ENCODE measurements around the gene PARD3B.
"Not testable (repeated sequence)": the region's sequence is repeated elsewhere in the genome, so short reads cannot be mapped to it uniquely, and the experiment has no call there.

PARD3B gene

GRCh38 chr2:205177546-205177945, 632.3 kb downstream of the PARD3B start:
- no peak overlapping the region for H3K4me3 ChIP-seq (ENCODE audit: low read length)
- no peak for DNase-seq (ENCODE audit: low read depth, low spot score)

- DNase-seq (ENCODE audit: low read depth, low spot score), result no peak
- no peak overlapping the region for H3K4me3 ChIP-seq (ENCODE audit: low read length)
Observed at GRCh38 chr2:205180730-205181129, 635.5 kb downstream of the PARD3B start.

- DNase-seq (ENCODE audit: low read depth, low spot score), result no peak
- H3K4me3 ChIP-seq (ENCODE audit: low read length), result no peak overlapping the region
Observed at GRCh38 chr2:205187731-205188130, 642.5 kb downstream of the PARD3B start.

GRCh38 chr2:205188239-205189138, 643.2 kb downstream of the PARD3B start:
- no peak for DNase-seq (ENCODE audit: low read depth, low spot score)
- H3K4me3 ChIP-seq (ENCODE audit: low read length), result no peak overlapping the region

DNA sequence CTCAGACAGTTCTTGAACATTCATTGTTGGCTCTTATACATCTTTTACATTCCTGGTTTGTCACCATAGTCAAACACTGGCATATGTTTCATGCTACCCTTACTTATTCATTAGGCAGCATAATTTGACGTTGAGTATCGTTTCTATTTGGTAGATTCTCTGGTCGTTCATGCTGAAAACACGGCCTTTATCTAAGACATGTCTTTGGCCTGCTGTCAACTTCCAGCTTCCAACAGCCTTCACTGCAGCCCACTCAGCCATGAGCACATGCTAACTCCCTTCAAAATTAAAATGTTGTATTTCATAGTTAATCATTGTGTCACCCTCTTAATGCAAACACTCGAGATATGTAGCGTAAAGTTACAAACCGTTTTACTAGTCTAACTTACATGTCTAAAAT, 644.0 kb downstream of the PARD3B start:
- H3K4me3 ChIP-seq (ENCODE audit: low read length), result no peak overlapping the region
- no peak for DNase-seq (ENCODE audit: low read depth, low spot score)

GRCh38 chr2:205190528-205190927, 645.3 kb downstream of the PARD3B start:
- no peak overlapping the region for H3K4me3 ChIP-seq (ENCODE audit: low read length)

DNA sequence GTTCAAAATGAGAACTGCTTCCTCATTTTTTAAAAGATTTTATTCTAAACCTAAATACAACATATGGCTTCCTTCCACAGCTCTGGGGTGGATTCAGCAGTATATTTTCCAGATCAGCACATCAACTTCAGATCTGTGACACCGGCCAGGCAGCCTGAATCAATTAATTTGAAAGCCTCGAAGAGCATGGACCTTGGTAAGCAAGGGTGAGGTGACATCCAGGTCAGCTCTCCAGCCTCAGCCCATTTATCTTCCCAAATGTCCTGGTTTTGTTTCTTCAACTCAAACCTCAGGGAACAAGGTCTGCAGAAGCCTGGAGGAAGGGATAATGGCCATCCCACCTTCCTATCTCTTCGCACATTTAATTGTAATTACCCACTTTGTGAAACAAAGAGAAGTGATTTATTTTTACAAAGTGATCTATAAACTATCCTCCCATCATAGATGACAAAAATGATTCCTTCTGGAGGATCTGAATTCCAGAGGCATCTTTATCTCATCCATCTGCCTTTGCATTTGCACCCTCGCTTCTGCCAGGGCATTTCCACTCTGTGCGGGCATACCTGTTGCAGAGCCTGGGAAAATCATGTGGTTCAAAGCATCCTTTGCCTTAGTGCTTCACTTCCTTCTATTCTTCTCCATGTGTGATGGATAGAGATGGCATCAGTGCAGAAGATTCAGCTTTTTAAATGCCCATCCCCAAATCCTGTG, 648.0 kb downstream of the PARD3B start:
- DNase-seq (ENCODE audit: low read depth, low spot score), result no peak
- H3K4me3 ChIP-seq (ENCODE audit: low read length), result no peak overlapping the region

More at GRCh38 chr2:205190528-205190927, 645.3 kb downstream of the PARD3B start:
- no peak for DNase-seq (ENCODE audit: low read depth, low spot score)

DNA sequence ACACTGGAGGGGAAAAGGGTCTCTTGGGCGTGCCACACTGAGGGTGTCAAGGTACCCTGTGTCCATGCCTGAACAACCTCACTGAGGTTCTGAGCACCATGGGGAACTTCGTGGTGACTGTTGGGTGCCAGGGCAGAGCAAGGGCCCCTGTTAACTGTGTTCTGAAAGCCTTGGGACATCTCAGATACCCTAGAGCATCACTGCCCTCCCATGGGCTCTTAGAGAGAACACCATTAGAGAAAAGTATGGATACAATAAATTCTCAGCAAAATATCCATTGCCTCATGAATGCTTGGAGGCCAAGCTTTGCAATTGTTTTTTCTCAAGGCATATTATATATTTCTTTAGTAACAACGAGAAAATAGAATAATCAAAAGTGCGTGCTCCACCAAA, 648.6 kb downstream of the PARD3B start:
- H3K4me3 ChIP-seq (ENCODE audit: low read length), result no peak overlapping the region
- DNase-seq (ENCODE audit: low read depth, low spot score), result no peak

DNA sequence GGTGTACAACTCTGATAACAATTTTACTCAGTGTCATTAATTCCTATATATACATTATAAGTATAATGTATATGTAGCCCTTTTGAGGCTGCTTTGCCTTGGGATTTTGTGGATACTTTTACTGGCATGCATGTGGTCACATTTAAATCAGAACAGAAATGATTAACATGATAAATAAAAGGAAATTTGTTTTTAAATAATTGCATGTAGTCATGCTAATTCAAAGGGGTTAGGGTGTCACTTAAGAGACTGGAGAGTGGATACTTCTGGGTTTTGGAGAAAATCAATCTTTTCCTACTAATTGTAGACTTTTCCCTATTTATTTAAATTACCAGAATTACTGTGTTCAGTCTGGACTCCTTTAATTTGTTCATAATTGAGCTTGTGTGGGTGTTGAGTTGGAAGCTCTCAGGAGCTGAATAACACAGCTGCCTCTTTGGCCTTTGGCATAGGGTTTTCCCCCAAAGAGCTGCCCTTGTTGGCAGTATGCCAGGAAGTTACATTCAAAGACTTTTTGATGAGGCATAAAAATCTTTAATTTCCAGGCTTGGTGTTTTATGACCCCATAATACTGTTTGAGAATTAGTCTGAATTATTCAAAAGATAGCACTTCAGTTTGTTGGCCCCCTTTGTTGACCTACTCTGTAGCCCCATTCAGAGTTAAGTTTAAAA, 652.3 kb downstream of the PARD3B start:
- no peak overlapping the region for H3K4me3 ChIP-seq (ENCODE audit: low read length)
- no peak for DNase-seq (ENCODE audit: low read depth, low spot score)

GRCh38 chr2:205198140-205198525, 652.9 kb downstream of the PARD3B start:
- no peak for DNase-seq (ENCODE audit: low read depth, low spot score)
- H3K4me3 ChIP-seq (ENCODE audit: low read length), result no peak overlapping the region

DNA sequence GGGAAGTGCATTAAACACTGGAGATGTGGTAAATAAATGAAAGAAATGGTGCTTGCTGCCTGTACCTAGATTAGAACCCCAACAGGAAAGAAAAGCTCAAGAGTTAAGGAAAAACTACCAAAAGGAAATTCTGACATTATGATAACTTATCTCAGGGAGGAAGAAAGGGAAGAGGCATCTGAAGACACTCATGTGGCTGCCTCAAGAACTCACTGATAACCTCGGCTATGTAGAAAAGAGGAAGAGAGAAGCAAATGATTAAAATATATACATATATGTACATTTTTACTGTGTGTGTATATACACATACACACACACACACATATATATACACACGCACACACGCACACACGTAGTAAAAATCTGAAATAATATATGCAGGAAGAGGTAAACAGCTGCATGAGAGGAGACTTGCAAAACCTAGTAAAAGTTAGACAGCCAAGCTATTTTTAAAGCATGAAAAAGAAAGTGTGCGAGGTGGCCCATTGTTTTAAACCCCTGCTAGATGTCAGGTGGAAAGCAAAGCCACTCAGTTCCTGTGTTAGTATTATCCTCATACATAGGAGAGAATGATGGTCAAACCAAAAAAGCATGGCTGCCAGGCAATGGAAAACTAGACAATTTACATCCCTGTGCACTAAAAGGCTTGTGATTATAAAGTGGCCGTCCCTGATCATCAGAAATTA, 654.0 kb downstream of the PARD3B start:
- H3K4me3 ChIP-seq (ENCODE audit: low read length), result no peak overlapping the region
- no peak for DNase-seq (ENCODE audit: low read depth, low spot score)

GRCh38 chr2:205210494-205210893, 665.2 kb downstream of the PARD3B start:
- H3K4me3 ChIP-seq (ENCODE audit: low read length), result no peak overlapping the region

GRCh38 chr2:205212357-205212756, 667.1 kb downstream of the PARD3B start:
- no peak for DNase-seq (ENCODE audit: low read depth, low spot score)
- H3K4me3 ChIP-seq (ENCODE audit: low read length), result no peak overlapping the region

More at GRCh38 chr2:205210494-205210893, 665.2 kb downstream of the PARD3B start:
- no peak for DNase-seq (ENCODE audit: low read depth, low spot score)

- H3K4me3 ChIP-seq (ENCODE audit: low read length), result no peak overlapping the region
- no peak for DNase-seq (ENCODE audit: low read depth, low spot score)
Observed at GRCh38 chr2:205216092-205216491, 670.8 kb downstream of the PARD3B start.

DNA sequence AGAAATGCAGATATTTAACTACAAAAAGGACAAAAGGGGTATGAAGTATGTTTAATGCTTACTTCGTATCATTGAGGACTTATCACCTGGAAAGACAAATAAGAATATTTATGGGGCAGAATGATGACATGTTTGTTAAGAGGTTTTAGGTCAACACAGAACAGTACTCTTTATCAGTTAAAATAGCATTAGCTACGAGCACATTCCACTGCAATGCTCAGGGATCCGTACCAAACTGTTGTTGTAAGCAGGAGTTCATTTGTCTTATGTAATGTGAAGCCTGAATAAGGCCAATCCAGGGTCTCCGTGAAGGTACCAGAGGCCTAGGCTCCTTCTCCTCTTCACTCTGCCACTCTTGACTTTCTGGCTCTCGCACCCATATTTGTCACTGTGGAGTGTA, 671.3 kb downstream of the PARD3B start:
- no peak overlapping the region for H3K4me3 ChIP-seq (ENCODE audit: low read length)

DNA sequence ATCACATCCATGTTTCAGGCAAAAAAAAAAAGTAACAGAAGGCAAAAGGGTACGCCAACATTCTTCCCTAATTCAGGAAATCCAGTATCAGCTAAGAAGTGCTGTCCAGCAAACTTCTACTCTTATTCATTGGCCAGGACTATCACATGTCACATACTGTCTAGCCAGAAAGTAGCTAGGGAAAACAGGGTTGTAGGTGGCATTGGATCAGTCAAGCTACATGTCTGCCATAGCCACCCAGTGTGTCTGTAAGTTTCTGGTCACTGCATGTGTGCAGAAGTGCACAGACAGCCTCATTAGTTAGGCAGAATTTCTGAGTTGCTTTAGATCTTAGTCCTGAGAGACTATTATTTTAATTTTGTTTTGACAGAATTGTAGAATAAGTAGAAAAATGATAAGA, 671.7 kb downstream of the PARD3B start:
- no peak overlapping the region for H3K4me3 ChIP-seq (ENCODE audit: low read length)
- no peak for DNase-seq (ENCODE audit: low read depth, low spot score)

More for the DNA sequence above, 671.3 kb downstream of the PARD3B start:
- no peak for DNase-seq (ENCODE audit: low read depth, low spot score)

- no peak overlapping the region for H3K4me3 ChIP-seq (ENCODE audit: low read length)
- DNase-seq (ENCODE audit: low read depth, low spot score), result no peak
Observed at GRCh38 chr2:205218056-205218455, 672.8 kb downstream of the PARD3B start.

- not testable (repeated sequence) for DNase-seq (ENCODE audit: low read depth, low spot score); H3K4me3 ChIP-seq (ENCODE audit: low read length)
Observed at GRCh38 chr2:205218816-205219215, 673.5 kb downstream of the PARD3B start.

DNA sequence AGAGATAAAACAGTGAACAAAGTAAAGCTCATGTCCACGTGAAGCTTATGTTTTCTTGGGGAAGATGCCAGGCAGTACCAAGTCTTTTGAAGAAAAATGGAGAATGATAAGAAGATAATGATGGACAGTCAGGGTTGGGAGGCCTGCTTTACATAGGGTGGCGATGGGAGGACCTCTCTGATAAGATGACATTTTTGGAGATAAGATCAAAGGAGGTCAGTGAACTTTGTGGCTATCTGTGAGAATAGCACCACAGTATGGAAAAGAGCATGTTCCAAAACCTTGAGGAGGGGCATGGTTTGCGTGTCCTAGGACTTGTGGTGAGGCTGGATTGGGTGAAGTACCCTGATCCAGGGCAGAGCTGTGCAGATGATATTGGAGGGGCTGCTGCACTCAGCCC, 675.3 kb downstream of the PARD3B start:
- no peak overlapping the region for H3K4me3 ChIP-seq (ENCODE audit: low read length)
- no peak for DNase-seq (ENCODE audit: low read depth, low spot score)
